HCT116 (cell line): ENCODE data around the gene CA6. TPM values are rescaled to one million over a fixed set of nuclear protein-coding genes. Genes with fewer than 3 reads are reported as not detected.

Experiments
- ATAC-seq: fragments of 200-7000 bp; cut with Tn5 transposase; 2 replicates; pipeline ENCODE4 v1.9.1; 2020; ENCODE audit warnings: mild to moderate bottlenecking, moderate library complexity
- BruUV-seq: library from RNA; stranded (reverse); fragments of 400-500 nt; replicated peaks from 2 replicates; lab custom pipeline; 2021; lab: Mats Ljungman, UMichigan
- CTCF ChIA-PET: fragments of 300-600 bp; sonication (Branson Sonifier 250); formaldehyde crosslinking; loops from one replicate; lab custom pipeline; 2021; ENCODE audit warnings: antibody characterized with exemption; lab: Charles Lee
- POLR2A ChIA-PET: fragments of 300-600, 350-600 bp; sonication (Branson Sonifier 250); formaldehyde crosslinking; loops from one replicate; lab custom pipeline; 2021; ENCODE audit warnings: antibody characterized with exemption; lab: Charles Lee
- RAD21 ChIA-PET, 2 experiments: fragments of 300-600 bp; sonication (Branson Sonifier 250); formaldehyde crosslinking; loops; one replicate each; lab custom pipeline; 2023; ENCODE audit warnings: low total read pairs in 2 of 2; ENCODE audit not compliant: uncharacterized antibody in 2 of 2, unreplicated experiment in 2 of 2, low non-redundant PET in 1 of 2; lab: Charles Lee
- DNase-seq: peaks from one replicate; pipeline ENCODE4 v3.0.0-alpha.2; 2010; ENCODE audit warnings: low read depth, low spot score
- H2AFZ ChIP-seq: fragments of 200-600 bp; shearing (Covaris generic), sonication (generic); 2 replicates; pipeline ENCODE4 v1.6.1; 2017; ENCODE audit warnings: low read depth, mixed run types, mixed read lengths, antibody characterized with exemption, low read length; ENCODE audit not compliant: poor library complexity, severe bottlenecking
- H3K27ac ChIP-seq: 2 replicates; pipeline ENCODE4 v1.5.1; 2012; ENCODE audit warnings: low read depth, low read length
- H3K27me3 ChIP-seq: fragments of 200-600 bp; sonication (generic); 2 replicates; pipeline ENCODE4 v1.6.1; 2016; ENCODE audit warnings: mixed run types, low read length, mixed read lengths; ENCODE audit not compliant: insufficient read depth
- H3K36me3 ChIP-seq, 2 experiments: fragments of 200-500 bp in 1 of 2; fragments of 200-600 bp in 1 of 2; sonication (Bioruptor generic) in 1 of 2; sonication (generic) in 1 of 2; 2 replicates each; pipeline versions ENCODE4 v1.5.1 to v1.6.1; 2014 to 2016; ENCODE audit warnings: low read length in 2 of 2, inconsistent platforms in 1 of 2, mixed read lengths in 1 of 2, mixed run types in 1 of 2; ENCODE audit not compliant: insufficient read depth in 2 of 2, control insufficient read depth in 1 of 2
- H3K4me1 ChIP-seq, 2 experiments: fragments of 200-600 bp in 1 of 2; sonication (generic) in 1 of 2; 2 replicates each; pipeline versions ENCODE4 v1.5.1 to v1.6.1; 2012 to 2017; ENCODE audit warnings: low read length in 2 of 2, inconsistent platforms in 1 of 2, mild to moderate bottlenecking in 1 of 2, mixed read lengths in 1 of 2, mixed run types in 1 of 2, moderate library complexity in 1 of 2; ENCODE audit not compliant: insufficient read depth in 2 of 2, control insufficient read depth in 1 of 2
- H3K4me2 ChIP-seq: fragments of 200-600 bp; sonication (generic); 2 replicates; pipeline ENCODE4 v1.6.1; 2017; ENCODE audit warnings: mixed run types, low read length, mixed read lengths
- H3K4me3 ChIP-seq, 2 experiments: fragments of 200-600 bp in 1 of 2; sonication (generic) in 1 of 2; replicated peaks in 1 of 2; 2 replicates each; pipeline ENCODE4 v1.5.1; 2011 to 2016; ENCODE audit warnings: low read length in 2 of 2, control low read depth in 1 of 2, low read depth in 1 of 2, mild to moderate bottlenecking in 1 of 2, mixed read lengths in 1 of 2, mixed run types in 1 of 2
- H3K79me2 ChIP-seq: fragments of 200-600 bp; sonication (generic); 2 replicates; pipeline ENCODE4 v1.6.1; 2017; ENCODE audit warnings: mild to moderate bottlenecking, mixed run types, low read length, moderate library complexity, mixed read lengths; ENCODE audit not compliant: insufficient read depth
- H3K9ac ChIP-seq: fragments of 200-600 bp; sonication (generic); 2 replicates; pipeline ENCODE4 v1.6.1; 2016; ENCODE audit warnings: low read length, mixed read lengths
- H3K9me2 ChIP-seq: fragments of 200-600 bp; sonication (generic), shearing (Covaris generic); 2 replicates; pipeline ENCODE4 v1.6.1; 2017; ENCODE audit warnings: mixed run types, mild to moderate bottlenecking, moderate library complexity; ENCODE audit not compliant: insufficient read depth
- H3K9me3 ChIP-seq, 2 experiments: fragments of 200-500 bp in 1 of 2; fragments of 200-600 bp in 1 of 2; sonication (Bioruptor generic) in 1 of 2; sonication (generic) in 1 of 2; 2 replicates each; pipeline ENCODE4 v1.6.1; 2014 to 2017; ENCODE audit warnings: low read length in 2 of 2, mixed read lengths in 2 of 2, inconsistent platforms in 1 of 2, low read depth in 1 of 2, mild to moderate bottlenecking in 1 of 2, mixed run types in 1 of 2, moderate library complexity in 1 of 2; ENCODE audit not compliant: control insufficient read depth in 1 of 2, insufficient read depth in 1 of 2
- H4K20me1 ChIP-seq: fragments of 200-600 bp; sonication (generic), shearing (Covaris generic); 2 replicates; pipeline ENCODE4 v1.6.1; 2017; ENCODE audit warnings: mixed run types, mild to moderate bottlenecking, moderate library complexity; ENCODE audit not compliant: insufficient read depth
- CBX3 ChIP-seq: IDR thresholded peaks from 2 replicates; pipeline ENCODE4 v1.6.1; 2012; ENCODE audit warnings: low read depth
- EGR1 ChIP-seq: IDR thresholded peaks from 2 replicates; pipeline ENCODE4 v1.6.1; 2012; ENCODE audit warnings: low read depth
- ELF1 ChIP-seq: IDR thresholded peaks from 2 replicates; pipeline ENCODE4 v1.6.1; 2012; ENCODE audit warnings: low read depth, borderline replicate concordance
- EZH2phosphoT487 ChIP-seq: fragments of 200-600 bp; IDR thresholded peaks from 2 replicates; pipeline ENCODE4 v1.6.1; 2018; ENCODE audit warnings: antibody characterized with exemption, borderline replicate concordance
- MAX ChIP-seq: IDR thresholded peaks from 2 replicates; pipeline ENCODE4 v1.6.1; 2012
- REST ChIP-seq: IDR thresholded peaks from 2 replicates; pipeline ENCODE4 v1.6.1; 2012; ENCODE audit warnings: low read depth
- SP1 ChIP-seq: IDR thresholded peaks from 2 replicates; pipeline ENCODE4 v1.6.1; 2012; ENCODE audit warnings: low read depth
- SRF ChIP-seq: IDR thresholded peaks from 2 replicates; pipeline ENCODE4 v1.6.1; 2012; ENCODE audit warnings: low read depth
- TCF7L2 ChIP-seq: IDR thresholded peaks from 2 replicates; pipeline ENCODE4 v1.7.0; 2011; ENCODE audit warnings: borderline replicate concordance, inconsistent platforms; ENCODE audit not compliant: insufficient read depth, insufficient read length; ENCODE audit errors: extremely low read depth
- YY1 ChIP-seq: IDR thresholded peaks from 2 replicates; pipeline ENCODE4 v1.6.1; 2011; ENCODE audit warnings: low read length, low read depth, moderate library complexity, mild to moderate bottlenecking; ENCODE audit not compliant: insufficient replicate concordance; ENCODE audit errors: extremely low read depth
- ZNF274 ChIP-seq: fragments of 200-500 bp; sonication (Bioruptor generic); IDR thresholded peaks from 2 replicates; pipeline ENCODE4 v1.6.1; 2014; ENCODE audit warnings: mild to moderate bottlenecking, low read depth, low read length, inconsistent platforms
- intact Hi-C: fragments of 100-400 bp; cut with micrococcal nuclease; formaldehyde crosslinking; loops from 2 replicates; pipeline ENCODE4 v1.10.0; 2022
- total RNA-seq: library from RNA; stranded (reverse); gene quantifications from one replicate; pipeline ENCODE4 v1.2.1, GENCODE V29; 2021; ENCODE audit not compliant: unreplicated experiment
- TF ChIP-seq, protein P1 (sequence below), 3 experiments: fragments of 200-600 bp in 1 of 3; sonication (generic) in 1 of 3; IDR thresholded peaks in 2 of 3; conservative IDR thresholded peaks in 1 of 3; 2 replicates each; pipeline ENCODE4 v1.5.1; 2012 to 2017; ENCODE audit warnings: low read depth in 2 of 3, low read length in 2 of 3, antibody characterized with exemption in 1 of 3, borderline replicate concordance in 1 of 3, control low read depth in 1 of 3, mild to moderate bottlenecking in 1 of 3, mixed read lengths in 1 of 3, mixed run types in 1 of 3, moderate library complexity in 1 of 3; ENCODE audit not compliant: insufficient read depth in 1 of 3

The CA6 gene
- total RNA-seq, 1 experiment from 2014 or later, result not detected

DNA sequence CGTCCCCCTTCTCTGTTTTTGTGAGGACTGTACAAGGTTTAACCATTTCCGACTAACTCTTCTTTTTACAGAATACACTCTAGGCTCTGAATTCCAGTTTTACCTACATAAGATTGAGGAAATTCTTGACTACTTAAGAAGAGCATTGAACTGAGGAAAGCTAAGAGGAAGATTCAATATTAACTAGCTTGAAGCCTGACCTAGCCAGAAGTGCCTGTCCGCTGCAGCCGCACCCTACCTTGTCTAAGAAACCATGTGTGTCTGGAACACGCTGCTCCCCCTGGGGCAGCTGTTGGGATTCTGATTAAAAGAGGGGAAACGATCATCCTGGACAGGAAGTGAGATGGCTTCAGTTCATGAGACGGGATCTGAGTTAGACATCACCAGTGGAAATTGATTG lies 28.9 kb downstream of the CA6 start:
- DNase-seq (no peak), ATAC-seq (no peak)
- no peaks in the 10 kb centered on the region; a peak in 1 of 4 replicates for H3K4me1 ChIP-seq
- no peak overlapping the region for H3K4me2 ChIP-seq
- no peaks in the 10 kb centered on the region for H3K79me2 ChIP-seq
- no peak overlapping the region for H3K4me3 ChIP-seq
- no peak overlapping the region for H3K9ac ChIP-seq
- H3K27ac ChIP-seq, result no peak overlapping the region
- no peak for TF ChIP-seq SP1
- no peak for TF ChIP-seq YY1
- TF ChIP-seq TCF7L2, result no peak
- TF ChIP-seq CBX3, result no peak
- TF ChIP-seq MAX, result no peak
- TF ChIP-seq EGR1, result no peak
- no peak for TF ChIP-seq EZH2phosphoT487
- TF ChIP-seq, protein P1, sequence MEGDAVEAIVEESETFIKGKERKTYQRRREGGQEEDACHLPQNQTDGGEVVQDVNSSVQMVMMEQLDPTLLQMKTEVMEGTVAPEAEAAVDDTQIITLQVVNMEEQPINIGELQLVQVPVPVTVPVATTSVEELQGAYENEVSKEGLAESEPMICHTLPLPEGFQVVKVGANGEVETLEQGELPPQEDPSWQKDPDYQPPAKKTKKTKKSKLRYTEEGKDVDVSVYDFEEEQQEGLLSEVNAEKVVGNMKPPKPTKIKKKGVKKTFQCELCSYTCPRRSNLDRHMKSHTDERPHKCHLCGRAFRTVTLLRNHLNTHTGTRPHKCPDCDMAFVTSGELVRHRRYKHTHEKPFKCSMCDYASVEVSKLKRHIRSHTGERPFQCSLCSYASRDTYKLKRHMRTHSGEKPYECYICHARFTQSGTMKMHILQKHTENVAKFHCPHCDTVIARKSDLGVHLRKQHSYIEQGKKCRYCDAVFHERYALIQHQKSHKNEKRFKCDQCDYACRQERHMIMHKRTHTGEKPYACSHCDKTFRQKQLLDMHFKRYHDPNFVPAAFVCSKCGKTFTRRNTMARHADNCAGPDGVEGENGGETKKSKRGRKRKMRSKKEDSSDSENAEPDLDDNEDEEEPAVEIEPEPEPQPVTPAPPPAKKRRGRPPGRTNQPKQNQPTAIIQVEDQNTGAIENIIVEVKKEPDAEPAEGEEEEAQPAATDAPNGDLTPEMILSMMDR (IDR thresholded peaks at IDR 0.05 in 2 of 3, conservative IDR thresholded peaks at IDR 0.05 in 1 of 3; ENCODE audit: borderline replicate concordance in 1 of 3, insufficient read depth in 1 of 3, low read depth in 2 of 3, low read length in 2 of 3), result no peak
- no peak for TF ChIP-seq SRF
- no peak for TF ChIP-seq REST
- no peak for TF ChIP-seq ZNF274
- TF ChIP-seq ELF1, result no peak
- ChIA-PET POLR2A (no interaction called here), CTCF (no interaction called here), RAD21 (no interaction called here)
- no TSS peak for BruUV-seq
- H4K20me1 ChIP-seq, result no peaks in the 10 kb centered on the region
- no peaks in the 10 kb centered on the region for H3K9me3 ChIP-seq
- H3K36me3 ChIP-seq, result no peaks in the 10 kb centered on the region
- intact Hi-C loops, result no loop called here
- no peak overlapping the region for H2AFZ ChIP-seq
- no peaks in the 10 kb centered on the region for H3K9me2 ChIP-seq
- no peaks in the 10 kb centered on the region for H3K27me3 ChIP-seq
